ENCODE results near the gene OR2J2. TPM values are rescaled to one million over a fixed set of nuclear protein-coding genes. Genes with fewer than 3 reads are reported as not detected.
"Not testable (repeated sequence)": the region's sequence is repeated elsewhere in the genome, so short reads cannot be mapped to it uniquely, and the experiment has no call there.

OR2J2 gene
- total and polyA plus RNA-seq, 7 donors: not detected

- H3K27ac ChIP-seq: no peak overlapping the region
- intact Hi-C loops (cut with DNase I): no loop called here
- H3K36me3 ChIP-seq (ENCODE audit: insufficient read depth in 1 of 2, low read depth in 1 of 2): no peaks in the 10 kb centered on the region
- no peaks in the 10 kb centered on the region for H3K9me3 ChIP-seq
- no peaks in the 10 kb centered on the region for H3K4me1 ChIP-seq
- ATAC-seq (no peak), DNase-seq (no peak)
- 74 to 91% (median 90%) methylated on average over 1 of the region's 1 CpG for WGBS, 3 donors
- H3K27me3 ChIP-seq (ENCODE audit: insufficient read depth in 3 of 3, low read length in 2 of 3): no peaks in the 10 kb centered on the region
- H3K4me3 ChIP-seq: no peak overlapping the region
- TF ChIP-seq CTCF (IDR thresholded peaks at IDR 0.05): no peak
Observed at GRCh38 chr6:29141606-29142005, 29.1 kb upstream of the OR2J2 start.

GRCh38 chr6:29142309-29142708 lies 28.4 kb upstream of the OR2J2 start:
- ATAC-seq (no peak), DNase-seq (no peak)
- Histone ChIP-seq H3K27me3 (ENCODE audit: insufficient read depth in 3 of 3, low read length in 2 of 3) (no peaks in the 10 kb centered on the region), H3K4me1 (no peaks in the 10 kb centered on the region), H3K36me3 (ENCODE audit: insufficient read depth in 1 of 2, low read depth in 1 of 2) (no peaks in the 10 kb centered on the region), H3K9me3 (no peaks in the 10 kb centered on the region), H3K27ac (no peak overlapping the region), H3K4me3 (no peak overlapping the region)
- intact Hi-C loops (cut with DNase I): no loop called here
- TF ChIP-seq CTCF (IDR thresholded peaks at IDR 0.05): no peak

- TF ChIP-seq CTCF (IDR thresholded peaks at IDR 0.05): no peak
- no peaks in the 10 kb centered on the region for H3K9me3 ChIP-seq
- H3K27ac ChIP-seq: no peak overlapping the region
- no peaks in the 10 kb centered on the region for H3K4me1 ChIP-seq
- no peaks in the 10 kb centered on the region for H3K27me3 ChIP-seq (ENCODE audit: insufficient read depth in 3 of 3, low read length in 2 of 3)
- intact Hi-C loops (cut with DNase I): no loop called here
- 44 to 53% (median 45%) methylated on average over 2 of the region's 2 CpGs for WGBS, 3 donors
- no peaks in the 10 kb centered on the region for H3K36me3 ChIP-seq (ENCODE audit: insufficient read depth in 1 of 2, low read depth in 1 of 2)
- ATAC-seq: no peak
- H3K4me3 ChIP-seq: no peak overlapping the region
- DNase-seq: no peak
Observed at GRCh38 chr6:29146179-29146578, 24.5 kb upstream of the OR2J2 start.

GRCh38 chr6:29147074-29147473 lies 23.6 kb upstream of the OR2J2 start:
- intact Hi-C loops (cut with DNase I): no loop called here
- 88 to 90% (median 89%) methylated on average over 3 of the region's 3 CpGs for WGBS, 3 donors
- no peaks in the 10 kb centered on the region for H3K4me1 ChIP-seq
- H3K4me3 ChIP-seq: no peak overlapping the region
- DNase-seq (no peak), ATAC-seq (no peak)
- H3K9me3 ChIP-seq: no peaks in the 10 kb centered on the region
- no peaks in the 10 kb centered on the region for H3K27me3 ChIP-seq (ENCODE audit: insufficient read depth in 3 of 3, low read length in 2 of 3)
- H3K36me3 ChIP-seq (ENCODE audit: insufficient read depth in 1 of 2, low read depth in 1 of 2): no peaks in the 10 kb centered on the region
- H3K27ac ChIP-seq: no peak overlapping the region
- TF ChIP-seq CTCF (IDR thresholded peaks at IDR 0.05): no peak

- H3K27ac ChIP-seq; DNase-seq; H3K4me3 ChIP-seq; H3K36me3 ChIP-seq (ENCODE audit: insufficient read depth in 1 of 2, low read depth in 1 of 2); H3K4me1 ChIP-seq; intact Hi-C loops (cut with DNase I); ATAC-seq; H3K27me3 ChIP-seq (ENCODE audit: insufficient read depth in 3 of 3, low read length in 2 of 3); H3K9me3 ChIP-seq: not testable (repeated sequence)
- 74 to 80% (median 74%) methylated on average over 3 of the region's 3 CpGs for WGBS, 3 donors
Observed at GRCh38 chr6:29149444-29149843, 21.3 kb upstream of the OR2J2 start.
